GM19467 (cell line): ENCODE data around the gene CGB5.
"Not testable (repeated sequence)": the region's sequence is repeated elsewhere in the genome, so short reads cannot be mapped to it uniquely, and the experiment has no call there.

Experiments used
- ATAC-seq: cut with Tn5 transposase; IDR thresholded peaks from one replicate; pipeline ENCODE4 v1.9.1; 2021; ENCODE audit warnings: mild to moderate bottlenecking, moderate library complexity; ENCODE audit not compliant: unreplicated experiment

Gene CGB5

DNA sequence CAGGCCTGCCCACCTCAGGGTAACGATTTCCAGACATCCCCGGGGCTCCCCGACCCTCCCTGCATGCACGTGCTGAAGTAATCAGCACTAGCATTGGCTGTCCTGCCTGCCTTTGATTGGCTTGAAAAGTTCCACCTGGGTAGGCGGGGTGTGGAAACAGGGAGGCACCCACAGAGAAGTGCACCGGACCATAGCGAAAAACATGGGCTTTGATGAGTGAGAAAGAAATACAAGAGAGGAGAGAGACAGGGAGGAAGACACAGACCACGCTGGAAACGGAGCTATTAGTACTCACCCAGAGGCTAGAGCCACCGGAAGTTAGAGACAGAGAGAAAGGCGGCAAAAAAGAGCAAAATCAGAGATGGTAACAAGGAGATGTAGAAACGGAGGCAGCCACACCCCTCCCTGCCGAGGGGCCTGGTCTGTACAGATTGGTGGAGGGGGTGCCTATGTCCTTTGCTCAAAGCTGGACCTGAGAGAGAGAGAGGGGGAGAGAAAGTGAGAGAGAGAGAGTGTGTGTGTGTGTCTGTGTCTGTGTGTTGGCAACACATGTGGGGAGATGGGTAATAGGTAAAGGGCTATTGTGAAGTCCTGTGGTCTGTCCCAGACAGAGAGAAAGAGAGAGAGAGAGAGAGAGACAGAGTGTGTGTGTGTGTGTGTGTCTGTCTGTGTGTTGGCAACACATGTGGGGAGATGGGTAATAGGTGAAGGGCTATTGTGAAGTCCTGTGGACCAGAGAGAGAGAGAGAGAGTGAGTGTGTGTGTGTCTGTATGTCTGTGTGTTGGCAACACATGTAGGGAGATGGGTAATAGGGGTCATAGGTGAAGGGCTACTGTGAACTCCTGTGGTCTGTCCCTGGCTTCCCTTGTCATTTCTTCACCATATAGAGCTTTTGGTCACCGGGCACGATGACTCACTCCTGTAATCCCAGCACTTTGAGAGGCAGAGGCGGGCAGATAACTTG, 22.4 kb upstream of the CGB5 start:
- no peak for ATAC-seq

DNA sequence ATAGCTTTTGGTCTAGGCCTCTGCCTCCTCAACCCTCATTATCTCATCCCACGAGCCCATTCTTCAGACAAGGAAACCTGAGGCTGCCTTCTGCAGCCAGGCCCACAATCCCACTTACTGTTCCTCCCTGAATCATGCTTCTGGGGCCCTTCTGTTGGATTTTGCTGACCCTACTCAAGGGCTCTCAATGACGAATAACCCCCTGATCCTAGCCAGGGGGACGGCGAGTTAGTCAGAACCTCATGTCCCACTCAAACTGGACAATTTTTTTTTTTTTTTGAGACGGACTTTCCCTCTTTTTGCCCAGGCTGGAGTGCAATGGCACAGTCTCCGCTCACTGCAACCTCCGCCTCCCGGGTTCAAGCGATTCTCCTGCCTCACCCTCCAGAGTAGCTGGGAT, 21.5 kb upstream of the CGB5 start:
- ATAC-seq = no peak

GRCh38 chr19:49024233-49024632, 19.4 kb upstream of the CGB5 start, which contains the start of gene CGB3:
Gene CGB3, minus strand, starts transcription at chr19:49024333. Its CDS starts 362 bp downstream, at chr19:49023971.
- ATAC-seq = not testable (repeated sequence)

DNA sequence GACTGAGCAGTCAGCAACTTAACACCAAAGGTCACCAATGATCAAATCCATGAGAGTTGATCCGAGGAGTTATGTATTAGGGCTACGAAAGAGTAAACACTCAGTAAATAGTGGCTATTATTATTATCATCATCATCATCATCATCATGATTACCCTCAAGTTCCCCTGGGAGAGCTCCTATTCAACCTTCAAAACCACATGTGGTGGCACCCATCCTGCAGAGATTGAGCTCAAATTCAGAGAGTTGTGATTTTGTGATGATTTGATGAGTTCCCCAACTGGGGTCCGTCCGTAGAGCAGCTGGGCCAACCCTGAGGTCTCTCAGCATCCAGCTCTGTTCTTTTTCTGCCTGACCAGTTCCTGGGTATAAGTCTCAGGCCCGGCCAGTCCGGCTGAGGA, 18.6 kb upstream of the CGB5 start:
- not testable (repeated sequence) for ATAC-seq

- ATAC-seq = not testable (repeated sequence)
Measured at GRCh38 chr19:49025599-49025998, 18.0 kb upstream of the CGB5 start.

- ATAC-seq = not testable (repeated sequence)
Measured at GRCh38 chr19:49028686-49029085, 15.0 kb upstream of the CGB5 start.

GRCh38 chr19:49029749-49030148, 13.9 kb upstream of the CGB5 start:
- not testable (repeated sequence) for ATAC-seq

- ATAC-seq = not testable (repeated sequence)
Measured at GRCh38 chr19:49030323-49030722, 13.3 kb upstream of the CGB5 start.

- ATAC-seq = not testable (repeated sequence)
Measured at GRCh38 chr19:49031642-49032301, 11.9 kb upstream of the CGB5 start, which contains the start of gene CGB2. Gene CGB2, plus strand, starts transcription at chr19:49031890. Its CDS starts 206 bp downstream, at chr19:49032096.

DNA sequence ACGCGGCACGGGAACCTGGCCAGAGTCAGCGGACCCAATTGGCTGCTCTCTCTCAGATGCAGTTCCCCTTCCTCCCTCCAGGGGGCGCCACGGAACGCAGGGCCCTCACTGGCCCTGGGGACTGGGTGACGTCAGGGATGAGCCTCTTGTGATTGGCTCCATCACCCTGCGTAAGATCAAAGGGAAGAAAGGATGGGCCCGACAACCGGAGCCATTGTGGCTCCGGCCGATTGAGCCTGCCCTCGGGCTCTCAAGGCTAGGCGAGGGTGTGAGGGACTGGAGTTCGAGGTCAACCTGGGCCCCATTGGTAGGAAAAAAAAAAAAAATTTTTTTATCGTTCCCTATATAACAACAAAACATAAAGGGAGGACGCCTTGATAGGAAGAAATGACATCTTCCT, 6.8 kb upstream of the CGB5 start, which contains the start of gene CGB1:
TSS of gene CGB1 (minus strand) at position 81 of the 400 bp plus-strand sequence. CDS start 184 bp downstream, outside the sequence.
- ATAC-seq = not testable (repeated sequence)

DNA sequence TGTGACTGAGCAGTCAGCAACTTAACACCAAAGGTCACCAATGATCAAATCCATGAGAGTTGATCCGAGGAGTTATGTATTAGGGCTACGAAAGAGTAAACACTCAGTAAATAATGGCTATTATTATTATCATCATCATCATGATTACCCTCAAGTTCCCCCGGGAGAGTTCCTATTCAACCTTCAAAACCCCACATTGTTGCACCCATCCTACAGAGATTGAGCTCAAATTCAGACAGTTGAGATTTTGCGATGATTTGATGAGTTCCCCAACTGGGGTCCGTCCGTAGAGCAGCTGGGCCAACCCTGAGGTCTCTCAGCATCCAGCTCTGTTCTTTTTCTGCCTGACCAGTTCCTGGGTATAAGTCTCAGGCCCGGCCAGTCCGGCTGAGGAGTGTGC, 5.5 kb upstream of the CGB5 start:
- ATAC-seq = not testable (repeated sequence)

DNA sequence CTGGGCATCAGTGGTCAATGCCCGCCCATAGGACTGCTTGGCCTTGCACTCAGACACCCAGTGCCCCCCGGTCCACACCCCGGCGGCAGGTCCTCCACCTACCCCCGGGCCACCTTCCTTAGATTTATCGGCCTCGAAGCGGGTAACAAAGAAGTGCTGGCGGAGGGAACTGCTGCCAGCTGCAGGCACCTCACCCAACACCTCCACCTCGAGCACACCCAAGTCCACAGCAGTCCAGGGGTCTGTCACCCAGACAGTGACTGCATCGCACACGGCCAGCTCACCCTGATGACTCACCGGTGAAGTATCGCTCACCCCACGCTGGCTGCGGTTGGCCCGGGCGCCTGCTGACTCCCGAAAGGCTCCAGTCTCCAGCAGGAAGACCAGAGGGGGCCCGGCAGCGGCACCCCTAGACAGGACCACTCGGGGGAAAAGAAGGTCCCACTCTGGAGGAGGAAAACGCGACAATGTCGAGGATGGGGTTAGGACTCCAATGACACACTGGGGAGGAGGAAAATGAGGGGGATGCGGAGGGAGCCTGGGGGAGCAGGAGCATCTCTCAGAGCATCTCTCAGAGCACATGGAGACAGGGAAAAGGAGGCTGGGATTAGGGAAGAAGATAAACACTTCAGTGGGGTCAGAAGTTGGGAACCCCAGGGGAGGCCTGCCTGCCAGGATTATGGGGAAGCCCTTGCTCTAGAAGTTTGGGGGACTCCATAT, 4.9 kb upstream of the CGB5 start:
- not testable (repeated sequence) for ATAC-seq

GRCh38 chr19:49039736-49040135, 3.9 kb upstream of the CGB5 start:
- not testable (repeated sequence) for ATAC-seq

GRCh38 chr19:49042177-49042576, 1.5 kb upstream of the CGB5 start:
- no peak for ATAC-seq

- not testable (repeated sequence) for ATAC-seq
Measured at GRCh38 chr19:49042666-49043065, 982 bp upstream of the CGB5 start.

DNA sequence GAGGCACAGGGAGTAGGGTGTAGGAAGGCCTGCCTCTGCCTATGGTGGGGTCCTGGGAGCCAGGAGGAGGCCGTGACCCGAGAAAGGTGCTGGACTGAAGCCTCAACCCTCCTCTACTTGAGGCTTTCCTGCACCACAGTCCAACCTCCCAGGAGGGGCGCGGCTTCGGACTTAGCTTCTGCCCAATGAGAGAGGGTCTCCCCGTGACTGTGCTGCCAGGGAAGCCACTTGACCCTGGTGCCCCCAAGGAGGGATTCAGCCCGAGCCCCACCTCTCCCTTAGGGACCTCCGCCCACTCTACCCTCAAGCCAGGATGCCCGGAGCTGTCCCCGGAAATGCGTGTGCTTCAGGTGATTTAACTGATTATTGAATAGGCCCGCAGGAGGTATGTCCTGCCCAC, 5.4 kb downstream of the CGB5 start, which contains the start of gene CGB8:
TSS of gene CGB8 (minus strand) at position 101 of the 400 bp plus-strand sequence. CDS start 372 bp downstream, outside the sequence.
- not testable (repeated sequence) for ATAC-seq

DNA sequence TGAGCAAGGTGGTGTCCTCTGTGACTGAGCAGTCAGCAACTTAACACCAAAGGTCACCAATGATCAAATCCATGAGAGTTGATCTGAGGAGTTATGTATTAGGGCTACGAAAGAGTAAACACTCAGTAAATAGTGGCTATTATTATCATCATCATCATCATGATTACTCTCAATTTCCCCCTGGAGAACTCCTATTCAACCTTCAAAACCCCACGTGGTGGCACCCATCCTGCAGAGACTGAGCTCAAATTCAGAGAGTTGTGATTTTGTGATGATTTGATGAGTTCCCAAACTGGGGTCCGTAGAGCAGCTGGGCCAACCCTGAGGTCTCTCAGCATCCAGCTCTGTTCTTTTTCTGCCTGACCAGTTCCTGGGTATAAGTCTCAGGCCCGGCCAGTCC, 6.2 kb downstream of the CGB5 start:
- ATAC-seq = not testable (repeated sequence)

DNA sequence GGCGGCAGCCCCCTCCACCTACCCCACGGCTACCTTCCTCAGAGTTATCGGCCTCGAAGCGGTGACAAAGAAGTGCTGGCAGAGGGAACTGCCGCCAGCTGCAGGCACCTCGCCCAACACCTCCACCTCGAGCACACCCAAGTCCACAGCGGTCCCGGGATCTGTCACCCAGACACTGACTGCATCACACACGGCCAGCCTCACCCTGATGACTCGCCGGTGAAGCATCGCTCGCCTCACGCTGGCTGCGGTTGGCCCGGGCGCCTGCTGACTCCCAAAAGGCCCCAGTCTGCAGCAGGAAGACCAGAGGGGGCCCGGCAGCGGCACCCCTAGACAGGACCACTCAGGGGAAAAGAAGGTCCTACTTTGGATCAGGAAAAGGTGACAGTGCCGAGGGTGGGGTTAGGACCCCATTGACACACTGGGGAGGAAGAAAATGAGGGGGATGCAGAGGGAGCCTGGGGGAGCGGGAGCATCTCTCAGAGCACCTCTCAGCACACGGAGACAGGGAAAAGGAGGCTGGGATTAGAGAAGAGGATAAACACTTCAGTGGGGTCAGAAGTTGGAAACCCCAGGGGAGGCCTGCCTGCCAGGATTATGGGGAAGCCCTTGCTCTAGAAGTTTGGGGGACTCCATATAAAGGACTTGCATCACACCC, 6.9 kb downstream of the CGB5 start:
- not testable (repeated sequence) for ATAC-seq

GRCh38 chr19:49056101-49056901, 12.7 kb downstream of the CGB5 start:
- no peak for ATAC-seq
